Smooth muscle cell (in vitro differentiated cells): ENCODE measurements around the gene KIAA1217. TPM values are rescaled to one million over a fixed set of nuclear protein-coding genes. Genes with fewer than 3 reads are reported as not detected.
"Not testable (repeated sequence)": the region's sequence is repeated elsewhere in the genome, so short reads cannot be mapped to it uniquely, and the experiment has no call there.

Experiments used
- DNase-seq: peaks from one replicate; lab custom pipeline; 2025; ENCODE audit not compliant: unreplicated experiment; lab: John Stamatoyannopoulos, UW
- H2AFZ ChIP-seq: fragments of 200-600 bp; sonication (generic); 2 replicates; pipeline ENCODE4 v1.6.0; 2016; ENCODE audit warnings: antibody characterized with exemption, low read depth, mild to moderate bottlenecking
- H3F3A ChIP-seq: fragments of 200-600 bp; sonication (generic); 2 replicates; pipeline ENCODE4 v1.6.0; 2017; ENCODE audit warnings: antibody characterized with exemption, low read depth
- H3K27ac ChIP-seq: fragments of 200-600 bp; sonication (generic); 2 replicates; pipeline ENCODE4 v1.5.1; 2016; ENCODE audit warnings: low read depth, mild to moderate bottlenecking
- H3K27me3 ChIP-seq: fragments of 200-600 bp; sonication (generic); 2 replicates; pipeline ENCODE4 v1.6.1; 2016; ENCODE audit warnings: low read depth, mild to moderate bottlenecking
- H3K36me3 ChIP-seq: fragments of 200-600 bp; sonication (generic); 2 replicates; pipeline ENCODE4 v1.5.1; 2016; ENCODE audit warnings: low read depth
- H3K4me1 ChIP-seq: fragments of 200-600 bp; sonication (generic); 2 replicates; pipeline ENCODE4 v1.5.1; 2016; ENCODE audit warnings: low read depth
- H3K4me2 ChIP-seq: fragments of 200-600 bp; sonication (generic); 2 replicates; pipeline ENCODE4 v1.6.0; 2016; ENCODE audit warnings: mild to moderate bottlenecking
- H3K4me3 ChIP-seq: fragments of 200-600 bp; sonication (generic); 2 replicates; pipeline ENCODE4 v1.5.1; 2016; ENCODE audit warnings: mild to moderate bottlenecking
- H3K79me2 ChIP-seq: fragments of 200-600 bp; sonication (generic); 2 replicates; pipeline ENCODE4 v1.6.0; 2016; ENCODE audit warnings: low read depth, mild to moderate bottlenecking
- H3K9ac ChIP-seq: fragments of 200-600 bp; sonication (generic); 2 replicates; pipeline ENCODE4 v1.6.0; 2016; ENCODE audit warnings: low read depth
- H3K9me3 ChIP-seq: fragments of 200-600 bp; sonication (generic); replicated peaks from 2 replicates; pipeline ENCODE4 v1.5.1; 2016; ENCODE audit warnings: low read depth
- H4K20me1 ChIP-seq: fragments of 200-600 bp; sonication (generic); 2 replicates; pipeline ENCODE4 v1.6.0; 2016; ENCODE audit warnings: low read depth
- WGBS: methylation state at CpG from one replicate; pipeline ENCODE4 v1.1.7; 2016; ENCODE audit warnings: low lambda C conversion rate; 5-methylcytosine and 5-hydroxymethylcytosine counted together
- polyA plus RNA-seq: library from polyadenylated mRNA; unstranded; fragments of >200 nt; fragmentation: Nextera tagmentation; extraction: Ambion mirVana; gene quantifications from 2 replicates; pipeline ENCODE4 v1.2.1, GENCODE V29; 2016
- total RNA-seq: library from RNA; depleted of rRNA; stranded (reverse); fragments of >200 nt; gene quantifications from 2 replicates; pipeline ENCODE4 v1.2.3, GENCODE V29; 2014
- TF ChIP-seq, protein P1 (sequence below): fragments of 200-600 bp; sonication (generic); IDR thresholded peaks from 2 replicates; pipeline ENCODE4 v1.5.1; 2017; ENCODE audit warnings: borderline replicate concordance, mild to moderate bottlenecking, antibody characterized with exemption; ENCODE audit not compliant: insufficient read depth, poor library complexity, severe bottlenecking

Gene KIAA1217
- total and polyA plus RNA-seq, 2 experiments from 2014 or later, result 43.3 to 68.8 TPM

GRCh38 chr10:24324651-24325050 is 115.7 kb downstream of the KIAA1217 start:
- DNase-seq, result no peak
- Histone ChIP-seq H3K27ac (peak overlapping the region; percentile 63), H3K4me2 (no peak overlapping the region), H3K4me1 (no peaks in the 10 kb centered on the region), H3K79me2 (no peaks in the 10 kb centered on the region), H3K27me3 (no peaks in the 10 kb centered on the region), H2AFZ (no peak overlapping the region), H3F3A (no peaks in the 10 kb centered on the region), H4K20me1 (no peaks in the 10 kb centered on the region), H3K9me3 (no peaks in the 10 kb centered on the region), H3K9ac (no peak overlapping the region), H3K36me3 (no peaks in the 10 kb centered on the region), H3K4me3 (no peak overlapping the region)
- TF ChIP-seq, protein P1, sequence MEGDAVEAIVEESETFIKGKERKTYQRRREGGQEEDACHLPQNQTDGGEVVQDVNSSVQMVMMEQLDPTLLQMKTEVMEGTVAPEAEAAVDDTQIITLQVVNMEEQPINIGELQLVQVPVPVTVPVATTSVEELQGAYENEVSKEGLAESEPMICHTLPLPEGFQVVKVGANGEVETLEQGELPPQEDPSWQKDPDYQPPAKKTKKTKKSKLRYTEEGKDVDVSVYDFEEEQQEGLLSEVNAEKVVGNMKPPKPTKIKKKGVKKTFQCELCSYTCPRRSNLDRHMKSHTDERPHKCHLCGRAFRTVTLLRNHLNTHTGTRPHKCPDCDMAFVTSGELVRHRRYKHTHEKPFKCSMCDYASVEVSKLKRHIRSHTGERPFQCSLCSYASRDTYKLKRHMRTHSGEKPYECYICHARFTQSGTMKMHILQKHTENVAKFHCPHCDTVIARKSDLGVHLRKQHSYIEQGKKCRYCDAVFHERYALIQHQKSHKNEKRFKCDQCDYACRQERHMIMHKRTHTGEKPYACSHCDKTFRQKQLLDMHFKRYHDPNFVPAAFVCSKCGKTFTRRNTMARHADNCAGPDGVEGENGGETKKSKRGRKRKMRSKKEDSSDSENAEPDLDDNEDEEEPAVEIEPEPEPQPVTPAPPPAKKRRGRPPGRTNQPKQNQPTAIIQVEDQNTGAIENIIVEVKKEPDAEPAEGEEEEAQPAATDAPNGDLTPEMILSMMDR, result no peak
- 84% methylated on average over 3 of the region's 3 CpGs for WGBS

- H4K20me1 ChIP-seq, result no peaks in the 10 kb centered on the region
- H3K9me3 ChIP-seq, result no peaks in the 10 kb centered on the region
- H3K36me3 ChIP-seq, result no peaks in the 10 kb centered on the region
- no peak for DNase-seq
- no peak overlapping the region for H3K27ac ChIP-seq
- H3K4me3 ChIP-seq, result no peak overlapping the region
- WGBS, result 84% methylated on average over 5 of the region's 5 CpGs
- no peak overlapping the region for H3K9ac ChIP-seq
- no peaks in the 10 kb centered on the region for H3K27me3 ChIP-seq
- H3K79me2 ChIP-seq, result peaks cover 4% of the 10 kb centered on the region
- H3K4me2 ChIP-seq, result no peak overlapping the region
- H3K4me1 ChIP-seq, result no peaks in the 10 kb centered on the region
- H3F3A ChIP-seq, result peaks cover 5% of the 10 kb centered on the region
- TF ChIP-seq, protein P1, result no peak
- H2AFZ ChIP-seq, result no peak overlapping the region
These were observed 122.5 kb downstream of the KIAA1217 start for GRCh38 chr10:24331457-24331856.

- peaks cover 12% of the 10 kb centered on the region for H3K79me2 ChIP-seq
- peaks cover 5% of the 10 kb centered on the region for H3F3A ChIP-seq
- H3K9ac ChIP-seq, result no peak overlapping the region
- H3K36me3 ChIP-seq, result no peaks in the 10 kb centered on the region
- H3K27me3 ChIP-seq, result no peaks in the 10 kb centered on the region
- no peaks in the 10 kb centered on the region for H4K20me1 ChIP-seq
- no peaks in the 10 kb centered on the region for H3K4me1 ChIP-seq
- DNase-seq, result no peak
- H3K27ac ChIP-seq, result no peak overlapping the region
- TF ChIP-seq, protein P1, result no peak
- H3K4me3 ChIP-seq, result no peak overlapping the region
- no peak overlapping the region for H2AFZ ChIP-seq
- H3K9me3 ChIP-seq, result no peaks in the 10 kb centered on the region
- H3K4me2 ChIP-seq, result no peak overlapping the region
These were observed 124.8 kb downstream of the KIAA1217 start for GRCh38 chr10:24333736-24334135.

DNA sequence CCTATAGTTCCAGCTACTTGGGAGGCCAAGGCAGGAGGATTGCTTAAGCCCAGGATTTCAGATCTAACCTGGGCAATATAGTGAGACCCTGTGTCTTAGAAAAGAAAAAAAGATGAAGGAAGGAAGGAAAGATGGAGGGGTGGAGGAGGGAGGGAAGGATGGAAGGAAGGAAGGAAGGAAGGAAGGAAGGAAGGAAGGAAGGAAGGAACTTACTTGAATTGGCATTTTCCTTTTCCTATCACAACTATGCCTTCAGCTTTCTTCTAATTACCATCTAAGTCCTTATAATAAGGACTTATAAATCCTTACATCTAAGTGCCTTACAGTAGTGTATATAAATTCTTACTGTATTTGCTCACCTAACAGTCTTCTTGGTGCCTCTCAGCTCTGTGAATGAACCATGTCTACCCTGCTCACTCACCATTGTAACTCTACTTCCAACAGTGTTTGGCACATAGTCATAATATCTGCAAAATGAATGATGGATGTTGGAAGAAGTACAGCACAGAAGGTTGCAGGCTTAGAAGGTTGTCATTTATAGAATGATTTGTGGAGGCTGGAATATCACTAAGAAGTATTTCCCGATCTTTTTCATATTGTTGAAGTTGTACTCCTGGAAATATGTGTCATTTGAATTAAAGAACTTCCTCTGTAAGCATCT is 125.5 kb downstream of the KIAA1217 start:
- TF ChIP-seq, protein P1, result no peak
- no peaks in the 10 kb centered on the region for H3K9me3 ChIP-seq

DNA sequence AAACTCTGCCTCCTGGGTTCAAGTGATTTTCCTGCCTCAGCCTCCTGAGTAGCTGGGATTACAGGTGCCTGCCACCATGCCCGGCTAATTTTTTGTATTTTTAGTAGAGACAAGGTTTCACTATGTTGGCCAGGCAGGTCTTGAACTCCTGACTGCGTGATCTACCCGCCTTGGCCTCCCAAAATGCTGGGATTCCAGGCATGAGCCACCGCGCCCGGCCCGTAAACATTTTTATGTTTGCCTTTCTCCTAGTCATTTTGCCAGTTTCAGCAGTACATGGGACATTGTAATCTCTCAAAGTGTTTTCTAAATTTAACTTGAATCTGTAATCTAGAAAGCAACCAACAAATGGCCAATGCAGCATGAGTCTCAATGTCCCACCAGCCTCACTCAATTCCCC is 128.8 kb downstream of the KIAA1217 start:
- not testable (repeated sequence) for H3K4me2 ChIP-seq, H3F3A ChIP-seq, H3K4me3 ChIP-seq, H3K27me3 ChIP-seq, H4K20me1 ChIP-seq, H2AFZ ChIP-seq, H3K9ac ChIP-seq, H3K79me2 ChIP-seq, H3K4me1 ChIP-seq, H3K27ac ChIP-seq, H3K9me3 ChIP-seq, H3K36me3 ChIP-seq, DNase-seq
- WGBS, result 95% methylated on average over 7 of the region's 7 CpGs

More for the DNA sequence above, 125.5 kb downstream of the KIAA1217 start:
- Histone ChIP-seq H3K9ac (no peak overlapping the region), H3K36me3 (no peaks in the 10 kb centered on the region), H3F3A (peaks cover 5% of the 10 kb centered on the region), H3K27ac (no peak overlapping the region), H2AFZ (no peak overlapping the region), H3K4me2 (no peak overlapping the region), H3K4me3 (no peak overlapping the region), H3K27me3 (no peaks in the 10 kb centered on the region), H4K20me1 (no peaks in the 10 kb centered on the region), H3K79me2 (peaks cover 13% of the 10 kb centered on the region), H3K4me1 (no peaks in the 10 kb centered on the region)
- WGBS, result 97% methylated on average over 1 of the region's 1 CpG
- no peak for DNase-seq
